Activated CD8-positive, alpha-beta memory T cell treated with anti-CD3 and anti-CD28 coated beads for 36 hours (primary cell): Measurements from ENCODE around the gene SEMG2. TPM values are rescaled to one million over a fixed set of nuclear protein-coding genes. Genes with fewer than 3 reads are reported as not detected.

Experiments used
- CTCF ChIA-PET: fragments of 350-600 bp; sonication (Branson Sonifier 250); formaldehyde crosslinking; loops from one replicate; lab custom pipeline; 2021; ENCODE audit warnings: antibody characterized with exemption; lab: Charles Lee
- POLR2A ChIA-PET: fragments of 350-600 bp; sonication (Branson Sonifier 250); formaldehyde crosslinking; loops from one replicate; lab custom pipeline; 2021; ENCODE audit warnings: antibody characterized with exemption; lab: Charles Lee
- total RNA-seq, 2 experiments: library from RNA; stranded (reverse); gene quantifications; one replicate each; pipeline ENCODE4 v1.2.3, GENCODE V29; 2021

The SEMG2 gene
- total RNA-seq, 2 experiments from 2014 or later, result not detected

GRCh38 chr20:45218636-45219035 lies 2.5 kb upstream of the SEMG2 start:
- CTCF ChIA-PET, result no interaction called here
- POLR2A ChIA-PET, result no interaction called here

DNA sequence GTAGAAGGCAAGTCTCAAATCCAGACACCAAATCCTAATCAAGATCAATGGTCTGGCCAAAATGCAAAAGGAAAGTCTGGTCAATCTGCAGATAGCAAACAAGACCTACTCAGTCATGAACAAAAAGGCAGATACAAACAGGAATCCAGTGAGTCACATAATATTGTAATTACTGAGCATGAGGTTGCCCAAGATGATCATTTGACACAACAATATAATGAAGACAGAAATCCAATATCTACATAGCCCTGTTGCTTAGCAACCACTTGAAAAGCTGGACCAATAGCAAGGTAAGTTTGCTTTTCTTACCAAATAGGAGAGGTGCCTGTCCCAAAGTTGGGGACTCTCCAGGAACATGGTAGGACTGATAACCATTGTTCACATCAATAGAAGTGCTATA lies 2.0 kb downstream of the SEMG2 start:
- CTCF ChIA-PET, result no interaction called here

GRCh38 chr20:45226287-45226686 lies 5.1 kb downstream of the SEMG2 start:
- CTCF ChIA-PET, result no interaction called here
- POLR2A ChIA-PET, result no interaction called here

More for the DNA sequence above, 2.0 kb downstream of the SEMG2 start:
- POLR2A ChIA-PET, result no interaction called here

- POLR2A ChIA-PET, result no interaction called here
Observed at GRCh38 chr20:45229264-45230056, 8.3 kb downstream of the SEMG2 start.

DNA sequence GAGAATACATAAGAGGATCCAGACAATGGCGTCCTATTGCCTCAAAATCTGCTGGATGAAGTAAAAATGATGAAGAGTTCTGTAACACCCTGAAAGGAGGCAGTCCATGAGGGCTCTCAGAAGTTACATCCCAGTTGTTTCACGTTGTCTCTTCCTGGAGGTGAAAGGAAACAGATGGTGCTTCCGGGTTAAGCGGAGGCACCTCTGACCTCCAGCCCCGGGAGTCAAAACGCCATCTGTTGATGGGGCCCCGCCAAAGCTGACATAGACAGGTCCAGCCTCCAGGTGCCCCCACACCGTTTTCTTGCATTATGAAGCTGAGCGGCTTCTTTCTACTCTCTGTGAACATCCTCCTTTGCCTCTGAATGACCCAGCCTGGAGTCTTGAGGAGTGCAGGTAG lies 9.5 kb downstream of the SEMG2 start:
- CTCF ChIA-PET, result no interaction called here
- POLR2A ChIA-PET, result no interaction called here

More at GRCh38 chr20:45229264-45230056, 8.3 kb downstream of the SEMG2 start:
- CTCF ChIA-PET, result interaction anchor here (0.6 to 1.1 kb wide), 4 partner anchors 8 to 91 kb away, joined by 3 read pairs; partner anchors contain the start of gene SEMG2

DNA sequence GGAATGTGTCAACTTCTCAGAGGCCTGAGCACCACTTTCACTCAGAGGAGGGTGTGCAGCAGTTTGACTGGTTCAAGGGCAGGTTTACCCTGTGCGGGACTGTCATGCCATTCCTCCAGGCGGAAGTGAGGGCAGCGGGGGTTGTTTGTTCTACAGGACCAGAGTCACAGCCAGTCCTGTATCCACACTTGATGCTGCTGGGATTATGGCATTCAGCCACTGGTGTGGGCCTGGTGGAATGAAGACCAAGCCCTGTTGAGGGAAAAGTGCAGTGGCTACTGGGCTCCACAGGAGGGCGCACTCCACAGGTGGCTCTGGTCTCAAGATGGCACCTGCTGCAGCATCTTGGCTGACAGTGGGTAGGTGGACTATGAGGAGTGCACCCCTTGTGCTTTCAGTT lies 14.8 kb downstream of the SEMG2 start:
- CTCF ChIA-PET, result no interaction called here

DNA sequence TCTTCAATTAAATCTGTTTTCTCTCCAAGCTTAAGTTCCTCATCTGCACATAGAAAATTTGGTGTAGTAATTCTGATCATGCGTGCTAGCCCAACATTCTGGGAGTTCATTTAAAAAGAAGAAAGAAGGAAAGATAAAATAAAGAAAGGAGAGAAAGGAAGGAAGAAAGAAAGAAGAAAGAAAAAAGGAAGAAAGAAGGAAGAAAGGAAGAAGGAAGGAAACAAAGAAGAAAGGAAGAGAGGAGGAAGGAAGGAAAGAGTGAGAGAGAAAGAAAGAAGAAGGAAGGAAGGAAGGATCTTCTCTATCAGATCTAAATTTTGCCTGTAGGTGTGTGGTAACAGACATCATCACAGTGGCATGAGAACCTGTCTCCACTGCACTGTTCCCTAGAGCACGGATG lies 17.0 kb downstream of the SEMG2 start:
- POLR2A ChIA-PET, result no interaction called here
- CTCF ChIA-PET, result interaction anchor here (0.8 kb wide), 1 partner anchor 9 kb away, joined by 3 read pairs; no protein-coding TSS in a partner anchor

More for the DNA sequence above, 14.8 kb downstream of the SEMG2 start:
- POLR2A ChIA-PET, result no interaction called here

- ChIA-PET POLR2A (no interaction called here), CTCF (no interaction called here)
Observed at GRCh38 chr20:45246109-45246508, 24.9 kb downstream of the SEMG2 start.

- ChIA-PET CTCF (no interaction called here), POLR2A (no interaction called here)
Observed at GRCh38 chr20:45247865-45248264, 26.7 kb downstream of the SEMG2 start.

DNA sequence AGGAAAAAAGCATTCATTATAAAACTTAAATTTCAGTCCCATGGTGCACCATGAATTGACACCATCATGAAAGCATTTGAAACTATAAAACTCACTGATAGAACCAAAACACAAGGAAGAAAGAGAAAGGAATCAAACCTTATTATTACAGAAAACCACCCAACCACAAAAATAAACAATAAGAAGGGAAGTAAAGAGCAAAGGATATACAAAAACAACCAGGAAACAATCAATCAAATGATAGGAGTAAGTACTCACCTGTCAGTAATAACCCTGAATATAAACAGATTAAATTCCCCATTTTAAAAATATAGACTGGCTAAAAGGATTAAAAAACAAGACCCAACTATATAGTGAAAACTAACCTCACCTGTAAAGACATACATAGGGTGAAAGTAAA lies 27.4 kb downstream of the SEMG2 start:
- CTCF ChIA-PET, result no interaction called here
- POLR2A ChIA-PET, result no interaction called here

DNA sequence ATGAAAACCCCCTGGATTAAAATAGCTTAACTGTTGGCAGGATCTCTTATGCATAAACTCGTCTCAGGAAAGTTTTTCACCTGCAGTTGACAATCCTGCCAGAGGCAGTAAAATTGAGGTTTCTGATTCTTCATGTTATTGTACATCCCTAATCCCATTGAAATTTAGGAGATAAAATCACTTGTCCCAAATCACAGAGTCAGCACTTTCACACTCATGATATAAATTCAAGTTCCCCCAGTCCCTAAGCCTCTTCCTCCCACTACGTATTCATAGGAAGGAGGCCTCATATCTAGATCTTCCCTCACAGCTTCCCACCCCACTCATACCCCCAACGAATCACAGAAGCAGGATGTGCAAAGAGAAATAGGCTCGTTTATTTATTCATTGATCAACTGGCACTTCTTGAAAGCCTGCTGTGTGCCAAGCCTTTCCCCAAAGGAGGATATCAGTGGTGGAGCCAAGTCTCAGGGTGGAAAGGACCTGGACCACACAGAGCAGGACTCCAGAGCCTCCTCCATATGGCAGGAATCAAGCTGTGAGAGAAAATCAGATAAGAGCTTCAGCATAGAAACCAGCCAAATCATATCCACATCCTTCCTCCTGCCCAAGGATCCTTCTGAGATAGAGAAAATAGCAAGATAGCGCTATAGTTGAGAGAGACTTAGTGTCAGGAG lies 30.8 kb downstream of the SEMG2 start:
- CTCF ChIA-PET, result no interaction called here

DNA sequence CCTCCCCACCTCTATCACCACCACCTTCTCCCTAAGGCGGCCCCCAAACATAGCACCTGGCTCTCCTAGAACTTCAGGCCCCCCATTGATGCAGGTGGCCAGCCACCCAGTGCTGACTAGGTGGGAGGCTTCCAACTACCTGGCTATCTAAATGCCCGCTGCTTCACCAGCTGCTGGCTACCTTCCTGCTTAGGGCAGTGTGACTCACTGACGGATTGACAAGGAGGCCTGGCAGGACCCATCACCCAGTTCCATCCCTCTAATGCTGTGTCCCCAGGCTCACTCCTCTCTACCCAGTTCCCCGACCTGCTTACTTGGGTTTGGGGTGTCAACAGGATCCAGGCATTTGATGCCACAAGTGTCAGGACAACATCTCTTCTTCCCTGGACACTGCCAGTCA lies 32.1 kb downstream of the SEMG2 start:
- POLR2A ChIA-PET, result no interaction called here
- CTCF ChIA-PET, result no interaction called here

More for the DNA sequence above, 30.8 kb downstream of the SEMG2 start:
- POLR2A ChIA-PET, result no interaction called here

DNA sequence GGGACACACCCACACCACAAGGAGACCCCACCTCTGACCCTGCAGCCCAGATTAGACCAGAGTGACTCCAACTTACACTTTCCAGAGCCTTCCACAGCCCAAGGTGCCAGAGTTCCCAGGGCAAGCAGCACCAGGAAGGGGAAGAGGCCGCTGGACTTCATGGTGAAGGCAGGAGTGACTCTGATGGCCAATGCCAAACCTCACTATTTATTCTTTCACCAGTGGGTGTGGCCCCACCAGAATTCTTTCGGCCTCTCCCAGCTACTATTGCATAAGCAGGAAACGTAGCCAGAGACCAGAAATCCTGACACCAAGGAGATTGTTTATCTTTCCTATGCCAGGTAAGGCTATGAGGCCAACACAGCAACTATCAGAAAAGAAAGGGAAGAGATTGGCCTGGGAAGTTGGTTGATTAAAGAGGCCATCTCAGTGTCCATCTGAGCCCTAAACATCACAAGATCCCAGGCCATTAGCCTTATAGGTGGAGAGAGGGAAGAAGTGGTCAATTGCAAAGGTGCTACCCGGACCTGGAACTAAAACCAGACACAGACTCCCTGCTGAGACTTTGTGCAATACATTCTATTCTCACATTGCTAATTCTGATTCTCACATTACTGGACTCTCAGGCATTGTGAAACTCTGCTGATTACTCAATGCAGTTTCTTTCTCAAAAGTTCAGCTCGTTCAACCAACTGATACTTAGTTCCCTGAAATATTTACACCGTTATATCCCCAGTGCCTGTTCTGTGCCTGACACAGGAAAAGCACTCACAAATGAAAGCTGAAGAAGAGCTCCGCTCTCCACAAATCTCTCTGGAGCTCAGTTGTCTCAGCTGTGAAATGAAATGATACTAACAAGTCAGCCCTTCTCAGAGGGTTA lies 33.5 kb downstream of the SEMG2 start, which contains the start of gene SLPI:
Gene SLPI, minus strand, starts transcription at position 182 of the 880 bp plus-strand sequence. Its CDS starts 21 bp downstream, at position 161.
- POLR2A ChIA-PET, result no interaction called here
- CTCF ChIA-PET, result interaction anchor here (1.1 kb wide), 1 partner anchor 49 kb away, joined by 3 read pairs; no protein-coding TSS in a partner anchor

GRCh38 chr20:45257161-45257560 lies 36.0 kb downstream of the SEMG2 start:
- ChIA-PET POLR2A (no interaction called here), CTCF (interaction anchor here (1.0 kb wide), 1 partner anchor 163 kb away, joined by 3 read pairs; no protein-coding TSS in a partner anchor)

DNA sequence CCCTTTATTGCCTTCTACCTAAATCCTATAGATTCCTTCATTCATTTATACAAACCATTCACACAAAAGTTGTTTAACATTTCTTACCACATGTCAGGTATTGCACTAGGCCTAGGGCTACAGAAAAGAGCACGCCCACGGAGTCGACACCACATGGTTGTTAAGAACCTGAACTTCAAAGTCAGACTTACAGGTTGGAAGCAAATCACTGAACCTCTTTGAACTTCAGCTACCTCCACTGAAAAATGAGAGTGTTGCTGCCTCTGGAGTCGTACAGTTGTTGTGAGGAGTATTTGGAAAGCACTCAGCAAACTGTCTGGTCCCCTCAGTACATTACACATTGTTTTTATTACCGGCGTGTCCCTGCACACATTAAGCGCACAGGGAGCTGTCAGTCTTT lies 36.5 kb downstream of the SEMG2 start:
- POLR2A ChIA-PET, result no interaction called here
- CTCF ChIA-PET, result interaction anchor here (1.0 kb wide), 1 partner anchor 164 kb away, joined by 3 read pairs; no protein-coding TSS in a partner anchor

GRCh38 chr20:45258259-45258658 lies 37.1 kb downstream of the SEMG2 start:
- ChIA-PET CTCF (no interaction called here), POLR2A (no interaction called here)

DNA sequence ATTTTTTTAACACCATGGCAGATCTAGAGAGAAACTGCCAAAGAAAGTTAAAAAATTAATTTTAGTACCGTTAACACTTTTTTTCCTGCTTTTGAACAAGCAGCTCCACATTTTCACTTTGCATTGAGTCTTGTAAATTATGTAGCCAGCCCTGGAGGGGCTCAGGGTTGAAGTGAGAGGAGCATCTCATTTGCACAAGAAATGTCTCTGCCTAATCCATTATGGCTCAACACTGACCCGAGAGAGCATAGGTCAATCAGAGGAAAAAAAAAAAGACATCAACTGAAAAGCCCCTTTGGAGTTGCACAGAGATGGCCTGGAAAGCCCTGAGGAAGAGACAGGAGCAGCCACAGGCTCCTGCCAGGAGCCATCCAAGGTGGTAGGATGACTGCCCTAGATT lies 37.5 kb downstream of the SEMG2 start:
- ChIA-PET POLR2A (no interaction called here), CTCF (no interaction called here)

DNA sequence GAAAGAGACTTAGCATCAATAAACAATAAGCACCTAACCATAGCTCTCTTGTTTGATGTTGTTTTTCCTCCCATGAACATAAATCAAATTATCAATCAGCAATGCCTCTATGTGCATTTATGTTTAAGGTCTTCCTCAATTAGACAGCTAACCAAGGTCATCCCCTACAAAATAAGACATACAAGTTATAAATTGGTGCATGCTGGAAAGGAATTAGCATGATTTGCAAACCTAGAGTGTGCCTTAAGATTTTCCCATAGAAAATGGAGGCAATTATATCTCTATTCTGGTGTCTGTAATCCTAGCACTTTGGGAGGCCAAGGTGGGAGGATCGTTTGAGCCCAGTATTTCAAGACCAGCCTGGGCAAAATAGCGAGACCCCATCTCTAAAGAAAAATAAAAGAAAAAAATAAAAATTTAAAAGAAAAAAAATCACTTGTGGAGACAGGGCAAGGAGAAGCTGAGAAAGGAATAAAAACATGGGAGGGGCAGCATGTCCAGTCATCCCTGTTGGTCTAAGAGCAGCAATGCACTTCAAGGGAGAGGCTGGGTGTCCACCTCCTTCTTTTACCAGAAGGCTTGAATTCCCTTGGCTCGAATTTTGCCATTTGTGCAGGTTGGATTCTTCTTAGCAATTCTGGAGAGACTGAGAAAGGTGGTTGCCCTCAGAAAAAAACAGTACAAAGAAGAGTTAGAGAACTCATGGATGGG lies 42.5 kb downstream of the SEMG2 start:
- ChIA-PET POLR2A (no interaction called here), CTCF (no interaction called here)

DNA sequence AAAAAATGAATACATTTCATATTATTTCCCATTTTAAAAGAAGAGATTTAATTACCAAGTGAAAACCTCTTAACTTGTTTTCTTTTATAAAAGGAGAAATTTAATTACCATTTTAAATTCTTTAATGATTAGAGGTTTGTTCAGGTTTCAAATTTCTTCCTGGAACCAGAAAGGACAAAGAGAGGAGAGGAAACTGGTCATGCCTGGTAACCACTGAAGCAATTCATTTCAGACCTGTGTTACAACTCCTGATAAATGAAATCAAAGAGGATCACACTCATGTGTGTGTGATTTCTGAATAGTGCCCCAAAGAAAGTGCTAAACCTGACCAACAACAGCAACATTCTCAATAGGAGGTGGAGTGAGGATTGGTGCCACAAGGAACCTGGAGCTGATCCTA lies 45.8 kb downstream of the SEMG2 start:
- POLR2A ChIA-PET, result no interaction called here
- CTCF ChIA-PET, result no interaction called here
